ENCODE measurements around the gene BTBD9. TPM values are rescaled to one million over a fixed set of nuclear protein-coding genes. Genes with fewer than 3 reads are reported as not detected.
A peak's percentile ranks its signal among the peaks of the same experiment; 100 is the strongest.

The BTBD9 gene
- total RNA-seq, 2 experiments from 2014 or later: 11.0 to 13.8 TPM

GRCh38 chr6:38673397-38674165, 33.9 kb upstream of the BTBD9 start:
- DNase-seq (no peak), ATAC-seq (no peak)
- H3K9me3 Mint-ChIP-seq (ENCODE audit: low read depth): no peaks in the 10 kb centered on the region
- peaks cover 38% of the 10 kb centered on the region for H3K36me3 Mint-ChIP-seq
- CTCF ChIA-PET: no interaction called here
- H3K27ac Mint-ChIP-seq: no peak overlapping the region
- no peaks in the 10 kb centered on the region for H3K27me3 Mint-ChIP-seq
- H3K4me1 Mint-ChIP-seq: peaks cover 30% of the 10 kb centered on the region
- H3K4me3 Mint-ChIP-seq: no peak overlapping the region

- CTCF ChIA-PET: interaction anchor here (1.2 kb wide), 1 partner anchor 49 kb away, joined by 5 read pairs; no protein-coding TSS in a partner anchor
- DNase-seq: peak; percentile 53
- H3K27me3 Mint-ChIP-seq: no peaks in the 10 kb centered on the region
- H3K27ac Mint-ChIP-seq: peak overlapping the region; percentile 56
- H3K9me3 Mint-ChIP-seq (ENCODE audit: low read depth): no peaks in the 10 kb centered on the region
- peaks cover 25% of the 10 kb centered on the region for H3K4me1 Mint-ChIP-seq
- H3K4me3 Mint-ChIP-seq: no peak overlapping the region
- peaks cover 27% of the 10 kb centered on the region for H3K36me3 Mint-ChIP-seq
- ATAC-seq: peak; percentile 95
Measured at GRCh38 chr6:38671885-38672467, 32.2 kb upstream of the BTBD9 start.

GRCh38 chr6:38658418-38659167, 18.9 kb upstream of the BTBD9 start:
- no peak overlapping the region for H3K27ac Mint-ChIP-seq
- CTCF ChIA-PET: no interaction called here
- DNase-seq: no peak
- no peaks in the 10 kb centered on the region for H3K9me3 Mint-ChIP-seq (ENCODE audit: low read depth)
- H3K36me3 Mint-ChIP-seq: peaks cover 8% of the 10 kb centered on the region
- no peak overlapping the region for H3K4me3 Mint-ChIP-seq
- no peaks in the 10 kb centered on the region for H3K27me3 Mint-ChIP-seq
- no peak for ATAC-seq
- H3K4me1 Mint-ChIP-seq: peaks cover 2% of the 10 kb centered on the region

- Mint-ChIP-seq H3K36me3 (peaks cover 6% of the 10 kb centered on the region), H3K27ac (no peak overlapping the region), H3K4me1 (peaks cover 2% of the 10 kb centered on the region), H3K9me3 (ENCODE audit: low read depth) (no peaks in the 10 kb centered on the region), H3K4me3 (no peak overlapping the region), H3K27me3 (no peaks in the 10 kb centered on the region)
- ATAC-seq (no peak), DNase-seq (no peak)
- CTCF ChIA-PET: no interaction called here
Measured at GRCh38 chr6:38656896-38657295, 17.2 kb upstream of the BTBD9 start.

GRCh38 chr6:38654263-38654662, 14.5 kb upstream of the BTBD9 start:
- H3K4me1 Mint-ChIP-seq: peaks cover 5% of the 10 kb centered on the region
- peaks cover 11% of the 10 kb centered on the region for H3K36me3 Mint-ChIP-seq
- CTCF ChIA-PET: no interaction called here

GRCh38 chr6:38651121-38651784, 11.5 kb upstream of the BTBD9 start:
- H3K27me3 Mint-ChIP-seq: no peaks in the 10 kb centered on the region
- no peak overlapping the region for H3K4me3 Mint-ChIP-seq
- CTCF ChIA-PET: interaction anchor here (0.7 kb wide), 1 partner anchor 764 kb away, joined by 3 read pairs; no protein-coding TSS in a partner anchor
- peaks cover 3% of the 10 kb centered on the region for H3K4me1 Mint-ChIP-seq
- H3K9me3 Mint-ChIP-seq (ENCODE audit: low read depth): no peaks in the 10 kb centered on the region
- H3K36me3 Mint-ChIP-seq: peaks cover 11% of the 10 kb centered on the region
- ATAC-seq: no peak
- no peak overlapping the region for H3K27ac Mint-ChIP-seq
- DNase-seq: no peak

More at GRCh38 chr6:38654263-38654662, 14.5 kb upstream of the BTBD9 start:
- no peak overlapping the region for H3K27ac Mint-ChIP-seq
- DNase-seq (no peak), ATAC-seq (no peak)
- H3K4me3 Mint-ChIP-seq: no peak overlapping the region
- H3K27me3 Mint-ChIP-seq: no peaks in the 10 kb centered on the region
- no peaks in the 10 kb centered on the region for H3K9me3 Mint-ChIP-seq (ENCODE audit: low read depth)

GRCh38 chr6:38650207-38650752, 10.6 kb upstream of the BTBD9 start:
- H3K36me3 Mint-ChIP-seq: peaks cover 11% of the 10 kb centered on the region
- no peak for ATAC-seq
- CTCF ChIA-PET: interaction anchor here (0.7 kb wide), 1 partner anchor 765 kb away, joined by 3 read pairs; no protein-coding TSS in a partner anchor
- no peak for DNase-seq
- H3K27me3 Mint-ChIP-seq: no peaks in the 10 kb centered on the region
- no peak overlapping the region for H3K4me3 Mint-ChIP-seq
- no peak overlapping the region for H3K27ac Mint-ChIP-seq
- no peaks in the 10 kb centered on the region for H3K9me3 Mint-ChIP-seq (ENCODE audit: low read depth)
- peaks cover 3% of the 10 kb centered on the region for H3K4me1 Mint-ChIP-seq

GRCh38 chr6:38649744-38650143, 10.0 kb upstream of the BTBD9 start:
- CTCF ChIA-PET: no interaction called here

GRCh38 chr6:38648629-38649028, 8.9 kb upstream of the BTBD9 start:
- CTCF ChIA-PET: no interaction called here
- ATAC-seq: no peak
- H3K9me3 Mint-ChIP-seq (ENCODE audit: low read depth): no peaks in the 10 kb centered on the region
- H3K27ac Mint-ChIP-seq: no peak overlapping the region
- H3K4me3 Mint-ChIP-seq: no peak overlapping the region
- peaks cover 3% of the 10 kb centered on the region for H3K4me1 Mint-ChIP-seq
- H3K36me3 Mint-ChIP-seq: peaks cover 10% of the 10 kb centered on the region
- no peak for DNase-seq
- no peaks in the 10 kb centered on the region for H3K27me3 Mint-ChIP-seq

More at GRCh38 chr6:38649744-38650143, 10.0 kb upstream of the BTBD9 start:
- H3K9me3 Mint-ChIP-seq (ENCODE audit: low read depth): no peaks in the 10 kb centered on the region
- no peaks in the 10 kb centered on the region for H3K27me3 Mint-ChIP-seq
- no peak overlapping the region for H3K4me3 Mint-ChIP-seq
- H3K36me3 Mint-ChIP-seq: peaks cover 11% of the 10 kb centered on the region
- no peak for DNase-seq
- ATAC-seq: no peak
- no peak overlapping the region for H3K27ac Mint-ChIP-seq
- H3K4me1 Mint-ChIP-seq: peaks cover 3% of the 10 kb centered on the region

GRCh38 chr6:38646166-38646878, 6.6 kb upstream of the BTBD9 start:
- CTCF ChIA-PET: no interaction called here
- ATAC-seq: no peak
- H3K4me3 Mint-ChIP-seq: no peak overlapping the region

GRCh38 chr6:38644951-38645350, 5.2 kb upstream of the BTBD9 start:
- Mint-ChIP-seq H3K36me3 (peaks cover 8% of the 10 kb centered on the region), H3K27me3 (no peaks in the 10 kb centered on the region), H3K27ac (no peak overlapping the region), H3K4me3 (no peak overlapping the region), H3K9me3 (ENCODE audit: low read depth) (no peaks in the 10 kb centered on the region), H3K4me1 (peaks cover 13% of the 10 kb centered on the region)
- no peak for DNase-seq
- CTCF ChIA-PET: no interaction called here
- no peak for ATAC-seq

More at GRCh38 chr6:38646166-38646878, 6.6 kb upstream of the BTBD9 start:
- Mint-ChIP-seq H3K27me3 (no peaks in the 10 kb centered on the region), H3K27ac (no peak overlapping the region), H3K9me3 (ENCODE audit: low read depth) (no peaks in the 10 kb centered on the region), H3K4me1 (peaks cover 8% of the 10 kb centered on the region), H3K36me3 (peaks cover 14% of the 10 kb centered on the region)
- no peak for DNase-seq

- peaks cover 42% of the 10 kb centered on the region for H3K4me1 Mint-ChIP-seq
- peak overlapping the region; percentile 95 for H3K27ac Mint-ChIP-seq
- no peaks in the 10 kb centered on the region for H3K27me3 Mint-ChIP-seq
- peaks cover 6% of the 10 kb centered on the region for H3K36me3 Mint-ChIP-seq
- ATAC-seq: no peak
- DNase-seq: no peak
- H3K4me3 Mint-ChIP-seq: peak overlapping the region; percentile 90
- CTCF ChIA-PET: interaction anchor here (1.2 to 2.2 kb wide), 2 partner anchors 13 to 74 kb away, joined by 4 to 9 read pairs; no protein-coding TSS in a partner anchor
- H3K9me3 Mint-ChIP-seq (ENCODE audit: low read depth): no peaks in the 10 kb centered on the region
Measured at GRCh38 chr6:38640216-38640909, 634 bp upstream of the BTBD9 start.

Measured in activated CD8-positive, alpha-beta memory T cell treated with anti-CD3 and anti-CD28 coated beads, Interleukin-2, amount 10 ng/mL, durations not matched to agents 7 days and 5 days (primary cell).